GM18526 (cell line): ENCODE data around the gene RCOR1.

Source experiments
- POLR2A ChIP-seq: IDR thresholded peaks from 3 replicates; pipeline ENCODE4 v1.6.1; 2011; ENCODE audit not compliant: insufficient read length; ENCODE audit errors: extremely low read depth

The RCOR1 gene

DNA sequence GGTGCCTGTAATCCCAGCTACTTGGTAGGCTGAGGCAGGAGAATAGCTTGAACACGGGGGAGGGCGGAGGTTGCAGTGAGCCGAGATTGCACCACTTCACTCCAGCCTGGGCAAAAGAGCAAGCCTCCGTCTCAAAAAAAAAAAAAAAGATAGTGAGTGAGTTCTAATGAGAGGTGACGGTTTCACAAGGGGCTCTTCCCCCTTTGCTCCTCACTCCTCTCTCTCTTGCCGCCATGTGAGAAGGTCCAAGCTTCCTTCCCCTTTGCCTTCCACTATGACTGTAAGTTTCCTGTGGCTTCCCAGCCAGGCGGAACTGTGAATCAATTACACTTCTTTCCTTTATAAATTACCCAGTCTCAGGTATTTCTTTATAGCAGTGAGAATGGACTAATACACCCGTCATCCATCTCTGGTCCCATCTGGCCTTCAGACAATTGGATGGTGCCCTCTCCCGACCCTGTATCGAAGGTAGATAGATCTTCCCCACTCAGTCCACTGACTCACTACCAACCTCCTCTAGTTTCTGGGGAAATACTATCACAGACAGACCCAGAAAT, 27.0 kb upstream of the RCOR1 start:
- no peak for TF ChIP-seq POLR2A

DNA sequence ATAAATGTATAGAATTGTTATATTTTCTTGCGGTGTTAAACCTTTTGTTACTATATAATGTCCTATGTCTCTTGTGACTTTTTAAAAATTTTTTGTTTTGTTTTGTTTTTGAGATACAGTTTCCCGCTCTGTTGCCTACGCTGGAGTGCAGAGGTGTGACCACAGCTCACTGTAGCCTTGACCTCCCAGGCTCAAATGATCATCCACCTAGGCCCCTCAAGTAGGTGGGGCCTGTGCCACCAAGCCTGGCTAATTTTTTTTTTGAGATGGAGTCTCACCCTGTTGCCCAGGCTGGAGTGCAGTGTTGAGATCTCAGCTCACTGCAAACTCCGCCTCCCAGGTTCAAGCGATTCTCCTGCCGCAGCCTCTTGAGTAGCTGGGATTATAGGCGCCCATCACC, 26.5 kb upstream of the RCOR1 start:
- TF ChIP-seq POLR2A, result no peak

DNA sequence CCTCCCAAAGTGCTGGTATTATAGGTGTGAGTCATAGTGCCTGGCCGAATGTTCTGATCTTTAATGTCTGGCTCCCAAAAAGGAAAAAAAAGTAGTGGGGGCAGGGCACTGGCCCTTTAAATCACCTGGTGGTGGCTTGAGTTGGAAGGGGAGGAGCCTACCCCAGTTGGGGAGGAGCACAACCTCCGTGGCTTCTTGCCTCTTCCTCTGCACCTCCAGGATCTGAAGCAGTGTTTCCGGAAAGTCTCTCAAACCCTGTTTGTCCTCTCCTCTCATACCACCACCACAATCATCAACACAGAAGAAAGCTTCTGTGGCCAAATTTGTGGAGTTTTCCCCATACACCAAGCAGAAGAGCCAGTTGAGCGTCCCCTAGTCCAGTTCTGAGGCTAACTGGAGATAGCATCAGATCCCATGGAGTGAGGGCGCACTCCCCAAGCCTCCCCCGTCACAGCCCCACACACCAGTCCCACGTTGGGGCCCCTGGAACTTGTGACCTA, 24.3 kb upstream of the RCOR1 start:
- TF ChIP-seq POLR2A, result no peak

DNA sequence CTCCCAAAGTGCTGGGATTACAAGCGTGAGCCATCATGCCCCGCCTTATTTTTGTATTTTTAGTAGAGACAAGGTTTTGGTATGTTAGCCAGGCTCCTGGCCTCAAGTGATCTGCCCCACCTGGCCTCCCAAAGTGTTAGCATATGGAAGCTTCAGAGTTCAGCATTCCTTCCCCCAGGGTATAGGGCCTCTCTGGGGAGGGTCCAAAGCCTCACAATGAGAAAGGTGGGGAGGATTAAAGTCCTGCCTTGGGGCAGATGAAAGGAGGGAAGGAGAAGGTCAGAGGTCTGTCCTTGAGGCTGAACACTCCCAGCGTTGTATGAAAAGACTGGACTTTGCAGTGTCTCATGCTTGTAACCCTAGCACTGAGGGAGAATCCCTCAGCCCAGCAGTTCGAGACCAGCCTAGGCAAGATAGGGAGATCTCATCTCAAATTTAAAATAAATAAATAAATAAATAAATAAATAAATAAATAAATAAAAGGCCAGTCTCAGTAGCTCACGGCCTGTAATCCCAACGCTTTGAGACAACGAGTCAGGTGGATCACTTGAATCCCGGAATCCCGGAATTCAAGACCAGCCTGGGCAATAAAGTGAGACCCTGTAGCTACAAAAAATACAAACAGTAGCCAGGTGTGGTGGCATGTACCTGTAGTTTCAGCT, 22.0 kb upstream of the RCOR1 start:
- TF ChIP-seq POLR2A, result no peak

DNA sequence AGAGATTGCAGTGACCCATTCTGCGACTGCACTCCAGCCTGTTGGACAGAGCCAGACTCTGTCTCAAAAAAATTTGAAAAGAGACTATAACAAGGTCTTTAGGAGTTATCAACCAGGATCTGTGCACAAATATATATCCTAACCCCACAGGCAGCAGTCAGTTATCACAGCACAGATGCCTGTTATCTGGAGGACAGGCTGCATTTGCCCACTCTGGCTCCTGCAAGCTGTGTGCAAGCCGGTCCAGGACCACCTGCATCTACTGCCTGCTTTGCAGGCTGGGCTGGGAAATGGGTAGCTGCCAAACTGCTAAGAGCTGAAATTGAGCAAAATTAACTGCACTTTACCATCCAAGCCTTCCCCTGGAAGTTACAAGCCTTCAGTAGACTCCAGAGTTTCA, 21.4 kb upstream of the RCOR1 start:
- TF ChIP-seq POLR2A, result no peak

DNA sequence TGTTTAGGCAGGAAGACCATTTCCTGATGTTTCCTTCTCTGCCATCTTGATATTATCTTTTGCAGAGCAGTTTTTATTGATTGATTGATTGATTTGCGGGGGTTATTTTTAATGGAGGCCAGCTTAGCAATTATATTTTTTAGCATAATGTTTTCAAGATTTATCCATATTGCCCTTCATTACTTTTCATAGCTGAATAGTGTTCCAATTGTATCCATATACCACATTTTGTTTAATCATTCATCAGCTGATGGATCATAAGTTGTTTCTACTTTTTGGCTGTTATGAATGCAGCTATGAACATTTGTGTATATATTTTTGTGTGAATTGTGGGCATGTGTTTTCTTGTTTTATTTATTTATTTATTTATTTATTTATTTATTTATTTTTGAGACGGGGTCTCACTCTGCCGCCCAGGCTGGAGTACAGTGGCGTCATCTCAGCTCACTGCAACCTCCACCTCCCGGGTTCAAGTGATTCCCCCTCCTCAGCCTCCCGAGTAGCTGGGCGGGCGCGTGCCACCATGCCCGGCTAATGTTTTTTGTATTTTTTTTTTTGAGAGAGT, 20.9 kb upstream of the RCOR1 start:
- no peak for TF ChIP-seq POLR2A

DNA sequence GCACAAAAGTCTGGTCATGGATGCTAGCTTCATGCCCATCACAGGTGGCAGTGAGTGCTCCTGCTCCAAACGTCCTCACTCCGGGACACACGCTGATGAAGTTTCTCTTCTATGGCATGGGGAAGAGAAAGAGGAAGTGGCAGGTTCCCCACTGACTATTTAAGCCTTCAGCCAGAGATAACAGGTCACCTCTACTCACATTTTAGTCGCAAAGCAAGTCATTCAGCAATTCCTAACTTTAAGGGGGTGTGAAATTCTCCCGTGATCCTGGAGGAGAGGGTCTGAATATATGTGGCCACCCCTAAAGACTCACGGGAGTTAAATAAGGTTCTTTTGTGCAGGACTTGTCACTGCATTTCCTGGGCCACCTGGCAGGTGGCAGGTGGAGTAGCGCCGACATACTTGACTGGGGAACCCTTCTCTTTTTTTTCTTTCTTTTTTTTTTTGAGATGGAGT, 18.8 kb upstream of the RCOR1 start:
- no peak for TF ChIP-seq POLR2A

DNA sequence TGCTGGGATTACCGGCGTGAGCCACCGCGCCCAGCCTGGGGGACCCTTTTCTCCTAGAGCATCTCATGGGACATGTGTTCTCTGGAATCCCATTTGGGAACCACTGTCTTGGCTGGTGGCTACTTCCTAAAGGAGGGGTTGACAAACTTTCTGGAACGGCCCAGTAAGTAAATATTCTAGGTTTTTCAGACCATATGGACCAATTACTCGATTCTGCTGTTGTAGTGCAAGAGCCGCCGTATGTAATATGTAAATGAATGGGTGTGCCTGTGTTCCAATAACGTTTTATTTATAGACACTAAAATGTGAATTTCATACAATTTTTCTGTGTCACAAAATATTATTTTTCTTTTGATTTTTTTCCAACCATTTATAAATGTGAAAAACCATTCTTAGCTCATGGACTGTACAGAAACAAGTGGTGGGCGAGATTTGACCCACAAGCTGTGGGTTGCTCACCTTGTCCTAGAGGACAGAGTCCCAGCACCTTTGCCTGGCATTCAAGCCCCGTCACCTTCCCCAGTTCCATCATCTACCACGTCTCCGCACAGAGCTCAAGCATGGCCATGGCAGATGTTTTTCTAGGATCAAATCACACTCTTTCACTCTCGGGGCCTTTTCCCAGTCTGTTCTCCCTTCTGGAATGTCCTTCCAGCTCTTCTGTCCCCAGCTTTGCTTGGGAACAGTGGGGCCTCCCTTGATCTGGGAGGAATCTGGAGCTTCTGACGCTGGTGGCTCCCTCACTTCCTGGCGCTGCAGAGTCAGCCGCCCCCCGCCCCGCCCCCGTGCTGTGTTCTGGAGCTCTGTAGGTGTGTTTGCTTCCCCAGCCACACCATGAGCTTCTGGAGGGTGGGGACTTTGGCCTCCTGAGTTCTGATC, 17.9 kb upstream of the RCOR1 start:
- TF ChIP-seq POLR2A, result no peak

DNA sequence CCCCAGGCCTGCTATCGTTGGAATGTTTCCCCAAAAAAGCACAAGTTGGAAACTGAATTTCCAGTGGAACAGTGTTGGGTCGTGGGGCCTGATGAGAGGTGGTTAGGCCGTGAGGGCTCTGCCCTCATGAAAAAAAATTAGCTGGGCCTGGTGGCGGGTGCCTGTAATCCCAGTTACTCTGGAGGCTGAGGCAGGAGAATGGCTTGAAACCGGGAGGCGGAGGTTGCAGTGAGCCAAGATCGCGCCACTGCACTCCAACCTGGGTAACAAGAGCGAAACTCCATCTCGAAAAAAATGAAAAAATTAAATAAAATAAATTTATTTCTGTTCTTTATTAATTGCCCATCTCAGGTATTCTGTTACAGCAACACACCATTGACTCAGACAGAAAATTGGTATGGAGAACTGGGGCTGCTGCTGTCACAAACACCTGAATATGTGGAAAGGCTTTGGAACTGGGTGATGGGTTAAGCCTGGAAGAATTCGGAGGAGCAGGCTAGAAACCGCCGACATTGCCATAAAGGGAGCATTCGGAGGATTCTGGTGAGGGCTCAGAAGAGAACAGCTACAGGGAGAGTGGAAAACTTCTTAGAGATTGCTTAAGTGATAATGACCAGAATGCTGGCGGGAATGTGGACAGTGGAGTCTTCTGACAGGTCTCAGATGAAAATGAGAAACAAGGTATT, 17.1 kb upstream of the RCOR1 start:
- no peak for TF ChIP-seq POLR2A

DNA sequence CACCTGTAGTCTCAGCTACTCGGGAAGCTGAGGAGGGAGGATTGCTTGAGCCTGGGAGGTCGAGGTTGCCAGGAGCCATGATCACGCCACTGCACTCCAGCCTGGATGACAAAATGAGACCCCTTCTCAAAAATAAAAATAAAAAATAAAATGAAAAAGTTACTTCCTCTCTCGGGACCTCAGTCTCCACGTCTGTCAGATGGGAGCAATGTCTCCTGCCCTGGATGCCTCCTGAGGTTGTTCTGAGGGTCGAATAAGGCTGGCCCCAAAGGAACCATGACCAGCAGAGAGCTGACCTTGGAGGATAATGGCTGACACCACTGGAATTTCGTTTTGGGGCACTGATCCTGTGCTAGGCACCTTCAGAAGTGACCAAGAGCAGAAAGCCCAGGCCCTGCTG, 13.6 kb upstream of the RCOR1 start:
- TF ChIP-seq POLR2A, result no peak

DNA sequence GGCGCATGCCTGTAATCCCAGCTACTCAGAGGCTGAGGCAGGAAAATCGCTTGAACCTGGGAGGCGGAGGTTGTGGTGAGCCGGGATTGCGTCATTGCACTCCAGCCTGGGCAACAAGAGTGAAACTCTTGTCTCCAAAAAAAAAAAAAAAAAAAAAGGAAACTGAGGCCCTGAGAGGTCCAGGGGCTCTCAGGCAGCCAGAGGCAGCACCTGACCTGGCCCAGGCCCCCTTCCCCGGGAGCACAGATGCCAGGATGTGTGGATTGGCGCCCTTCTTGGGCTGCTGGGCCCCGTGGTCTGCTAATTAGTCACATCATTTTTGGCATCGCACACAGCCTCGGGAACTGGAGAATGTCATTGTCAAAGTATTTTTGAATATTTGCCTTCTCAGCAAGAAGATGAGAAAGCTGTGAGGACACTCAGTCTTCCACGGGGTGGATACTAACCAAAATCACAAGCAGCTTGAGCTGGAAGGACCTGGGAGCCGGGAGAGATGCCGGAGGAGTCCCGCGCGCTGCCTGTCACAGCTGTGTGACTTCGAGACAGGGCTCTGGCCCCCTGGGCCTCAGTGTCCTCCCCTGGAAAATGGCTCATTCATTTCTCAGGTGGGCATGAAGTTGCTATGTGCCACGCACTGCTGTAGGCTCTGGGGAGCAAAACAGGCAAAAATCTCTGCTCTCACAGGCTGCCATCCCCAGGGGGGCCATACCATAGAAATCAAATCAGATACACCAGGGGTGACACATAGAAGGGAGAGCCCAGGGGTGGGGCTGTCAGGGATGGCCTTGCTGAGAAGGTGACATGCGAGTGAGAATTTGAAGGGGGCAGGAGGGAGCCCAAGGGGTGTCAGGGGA, 12.5 kb upstream of the RCOR1 start:
- TF ChIP-seq POLR2A, result no peak

DNA sequence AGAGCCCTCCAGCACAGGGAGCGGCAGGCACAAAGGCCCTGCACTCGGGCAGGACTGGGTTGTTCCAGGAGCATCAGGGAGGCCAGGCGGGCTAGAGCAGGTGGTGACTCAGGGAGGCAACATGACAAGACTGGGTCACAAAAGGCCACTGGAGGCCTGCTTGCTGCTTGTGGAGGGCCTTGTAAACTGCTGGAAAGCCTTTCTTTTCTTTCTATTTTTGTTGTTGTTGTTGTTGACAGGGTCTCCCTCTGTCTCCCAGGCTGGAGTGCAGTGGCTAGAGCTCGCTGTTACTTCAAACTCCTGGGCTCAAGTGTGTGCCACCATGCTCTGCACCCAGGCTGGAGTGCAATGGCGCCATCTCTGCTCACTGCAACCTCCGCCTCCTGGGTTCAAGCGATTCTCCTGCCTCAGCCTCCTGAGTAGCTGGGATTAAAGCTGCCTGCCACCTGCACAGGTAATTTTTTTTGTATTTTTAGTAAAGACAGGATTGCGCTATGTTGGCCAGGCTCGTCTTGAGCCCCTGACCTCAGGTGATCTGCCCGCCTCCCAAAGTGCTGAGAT, 11.8 kb upstream of the RCOR1 start:
- TF ChIP-seq POLR2A, result no peak

DNA sequence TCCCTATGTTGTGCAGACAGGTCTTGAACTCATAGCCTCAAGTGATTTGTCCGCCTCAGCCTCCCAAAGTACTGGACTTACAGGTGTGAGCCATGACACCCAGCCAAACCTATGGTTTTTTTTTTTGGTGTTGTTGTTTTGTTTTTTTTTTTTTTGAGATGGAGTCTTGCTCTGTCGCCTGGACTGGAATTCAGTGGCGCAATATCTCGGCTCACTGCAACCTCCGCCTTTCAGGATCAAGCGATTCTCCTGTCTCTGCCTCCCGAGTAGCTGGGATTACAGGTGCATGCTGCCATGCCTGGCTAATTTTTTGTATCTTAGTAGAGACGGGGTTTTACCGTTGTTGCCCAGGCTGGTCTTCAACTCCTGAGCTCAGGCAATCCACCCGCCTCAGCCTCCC, 11.3 kb upstream of the RCOR1 start:
- TF ChIP-seq POLR2A, result no peak

DNA sequence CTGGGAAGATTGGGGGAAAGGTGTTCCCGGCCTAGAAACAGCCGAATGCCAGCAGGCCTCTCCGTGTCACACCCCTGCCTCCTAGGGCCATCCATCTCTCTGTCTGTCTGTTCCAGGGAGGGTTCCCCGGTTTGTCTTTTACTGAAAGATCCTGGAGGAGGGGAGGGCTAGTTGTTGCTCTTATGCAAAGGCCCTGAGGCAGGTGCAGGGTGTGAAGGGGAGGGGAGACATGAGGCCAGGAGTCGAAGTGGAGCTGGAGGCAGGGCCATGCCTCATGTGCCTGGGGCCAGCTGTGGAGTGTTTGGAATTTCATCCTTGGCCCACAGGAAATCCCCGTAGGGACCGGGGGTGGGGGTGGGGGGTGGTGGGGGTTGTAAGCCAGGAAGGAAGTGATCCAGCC, 8.7 kb upstream of the RCOR1 start:
- TF ChIP-seq POLR2A, result no peak
